Lower leg skin (tissue), 3 donors: ENCODE results near the gene TACR1.

Experiments used
- CTCF ChIP-seq, 3 donors: fragments of 450-650 bp; IDR thresholded peaks; one replicate each; pipeline ENCODE4 v1.5.1; 2016; ENCODE audit warnings: antibody characterized with exemption in 3 of 3, mild to moderate bottlenecking in 3 of 3, moderate library complexity in 2 of 3
- POLR2A ChIP-seq, 2 donors: fragments of 450-650 bp; IDR thresholded peaks; one replicate each; pipeline ENCODE4 v1.6.1; 2016 to 2017; ENCODE audit warnings: antibody characterized with exemption in 2 of 2, mild to moderate bottlenecking in 1 of 2, moderate library complexity in 1 of 2

- no peak for TF ChIP-seq CTCF (IDR thresholded peaks at IDR 0.05)
- TF ChIP-seq POLR2A (IDR thresholded peaks at IDR 0.05) = no peak
These were observed 65.4 kb downstream of the TACR1 start for GRCh38 chr2:75133621-75134570.
